Tibial nerve (tissue), 4 donors: ENCODE data around the gene PSD4.

Experiments used
- CTCF ChIP-seq, 5 experiments: fragments of 200-600 bp in 3 of 5; fragments of 450-650 bp in 2 of 5; sonication (generic) in 3 of 5; IDR thresholded peaks; one replicate each; pipeline ENCODE4 v1.5.1; 2016 to 2019; ENCODE audit warnings: antibody characterized with exemption in 5 of 5, mild to moderate bottlenecking in 3 of 5, moderate library complexity in 2 of 5
- EP300 ChIP-seq, 2 donors: sonication (generic); formaldehyde crosslinking; IDR thresholded peaks; one replicate each; pipeline ENCODE4 v1.6.1; 2017; ENCODE audit warnings: antibody characterized with exemption in 2 of 2, mild to moderate bottlenecking in 1 of 2
- POLR2A ChIP-seq, 2 donors: fragments of 450-650 bp; IDR thresholded peaks; one replicate each; pipeline ENCODE4 v1.6.1; 2017; ENCODE audit warnings: antibody characterized with exemption in 2 of 2, mild to moderate bottlenecking in 2 of 2, moderate library complexity in 2 of 2

GRCh38 chr2:113180131-113180946, 6.6 kb downstream of the PSD4 start:
- TF ChIP-seq POLR2A (IDR thresholded peaks at IDR 0.05) (no peak), CTCF (IDR thresholded peaks at IDR 0.05) (no peak), EP300 (IDR thresholded peaks at IDR 0.05) (no peak)
